GM21367 (cell line): ENCODE measurements around the gene PSD2.

Source experiments
- ATAC-seq: cut with Tn5 transposase; IDR thresholded peaks from one replicate; pipeline ENCODE4 v1.9.1; 2021; ENCODE audit not compliant: unreplicated experiment

Gene PSD2

GRCh38 chr5:139872851-139873794 lies 77.5 kb downstream of the PSD2 start:
- ATAC-seq, result no peak

- no peak for ATAC-seq
Measured at GRCh38 chr5:139875957-139876356, 80.3 kb downstream of the PSD2 start.

GRCh38 chr5:139877129-139877597 lies 81.6 kb downstream of the PSD2 start:
- no peak for ATAC-seq

GRCh38 chr5:139878093-139878492 lies 82.5 kb downstream of the PSD2 start:
- no peak for ATAC-seq

- ATAC-seq, result no peak
Measured at GRCh38 chr5:139880416-139881142, 85.0 kb downstream of the PSD2 start.

GRCh38 chr5:139881143-139881733 lies 85.6 kb downstream of the PSD2 start:
- no peak for ATAC-seq

- no peak for ATAC-seq
Measured at GRCh38 chr5:139882316-139882715, 86.7 kb downstream of the PSD2 start.

GRCh38 chr5:139882961-139883539 lies 87.4 kb downstream of the PSD2 start:
- no peak for ATAC-seq

- no peak for ATAC-seq
Measured at GRCh38 chr5:139884144-139884543, 88.5 kb downstream of the PSD2 start.

GRCh38 chr5:139884734-139885133 lies 89.1 kb downstream of the PSD2 start:
- ATAC-seq, result no peak

- ATAC-seq, result no peak
Measured at GRCh38 chr5:139885172-139885856, 89.7 kb downstream of the PSD2 start.

- no peak for ATAC-seq
Measured at GRCh38 chr5:139885857-139886208, 90.2 kb downstream of the PSD2 start.

- no peak for ATAC-seq
Measured at GRCh38 chr5:139886213-139886612, 90.6 kb downstream of the PSD2 start.

GRCh38 chr5:139888370-139888769 lies 92.8 kb downstream of the PSD2 start:
- no peak for ATAC-seq

GRCh38 chr5:139889410-139889809 lies 93.8 kb downstream of the PSD2 start:
- ATAC-seq, result no peak

GRCh38 chr5:139893873-139894272 lies 98.3 kb downstream of the PSD2 start:
- ATAC-seq, result no peak
